NCI-H510A (cell line): ENCODE results near the gene NUF2.
"Not testable (repeated sequence)": the region's sequence is repeated elsewhere in the genome, so short reads cannot be mapped to it uniquely, and the experiment has no call there.

Experiments used
- DNase-seq: peaks from one replicate; lab custom pipeline; 2025; lab: John Stamatoyannopoulos, UW

NUF2 gene

GRCh38 chr1:163335216-163335615, 13.5 kb downstream of the NUF2 start:
- DNase-seq = no peak

GRCh38 chr1:163337631-163338030, 15.9 kb downstream of the NUF2 start:
- no peak for DNase-seq

- no peak for DNase-seq
Observed at GRCh38 chr1:163346326-163346870, 24.6 kb downstream of the NUF2 start.

GRCh38 chr1:163347106-163347505, 25.4 kb downstream of the NUF2 start:
- DNase-seq = no peak

- no peak for DNase-seq
Observed at GRCh38 chr1:163351912-163352311, 30.2 kb downstream of the NUF2 start.

- DNase-seq = no peak
Observed at GRCh38 chr1:163357378-163357777, 35.6 kb downstream of the NUF2 start.

- not testable (repeated sequence) for DNase-seq
Observed at GRCh38 chr1:163358172-163358571, 36.4 kb downstream of the NUF2 start.

- DNase-seq = no peak
Observed at GRCh38 chr1:163361123-163361934, 39.6 kb downstream of the NUF2 start.

GRCh38 chr1:163365186-163365585, 43.4 kb downstream of the NUF2 start:
- no peak for DNase-seq

- no peak for DNase-seq
Observed at GRCh38 chr1:163366555-163366954, 44.8 kb downstream of the NUF2 start.

- DNase-seq = no peak
Observed at GRCh38 chr1:163367721-163368120, 46.0 kb downstream of the NUF2 start.

- no peak for DNase-seq
Observed at GRCh38 chr1:163372576-163372975, 50.8 kb downstream of the NUF2 start.

- no peak for DNase-seq
Observed at GRCh38 chr1:163378554-163378953, 56.8 kb downstream of the NUF2 start.

GRCh38 chr1:163379801-163380200, 58.0 kb downstream of the NUF2 start:
- no peak for DNase-seq

- DNase-seq = no peak
Observed at GRCh38 chr1:163381487-163382184, 59.9 kb downstream of the NUF2 start.

- DNase-seq = no peak
Observed at GRCh38 chr1:163382395-163382794, 60.6 kb downstream of the NUF2 start.

GRCh38 chr1:163387146-163387545, 65.4 kb downstream of the NUF2 start:
- no peak for DNase-seq

- DNase-seq = no peak
Observed at GRCh38 chr1:163388970-163389369, 67.2 kb downstream of the NUF2 start.

GRCh38 chr1:163395790-163396189, 74.0 kb downstream of the NUF2 start:
- no peak for DNase-seq

GRCh38 chr1:163397451-163398200, 75.9 kb downstream of the NUF2 start:
- no peak for DNase-seq

GRCh38 chr1:163399001-163399400, 77.2 kb downstream of the NUF2 start:
- DNase-seq = no peak

- DNase-seq = no peak
Observed at GRCh38 chr1:163399976-163400601, 78.3 kb downstream of the NUF2 start.
